IPS-18c (cell line): ENCODE data around the gene TCIRG1.

ENCODE experiments used
- H3K4me3 ChIP-seq: 2 replicates; pipeline ENCODE4 v1.7.0; 2013; ENCODE audit warnings: low read depth, mild to moderate bottlenecking, low read length, moderate library complexity; ENCODE audit not compliant: insufficient read depth
- H3K9me3 ChIP-seq: one replicate; pipeline ENCODE4 v1.6.1; 2013; ENCODE audit warnings: mild to moderate bottlenecking, low read length, moderate library complexity; ENCODE audit not compliant: control insufficient read depth, insufficient read depth

TCIRG1 gene

GRCh38 chr11:68027667-68028066 lies 11.2 kb upstream of the TCIRG1 start:
- H3K9me3 ChIP-seq = no peaks in the 10 kb centered on the region
- no peak overlapping the region for H3K4me3 ChIP-seq

- no peaks in the 10 kb centered on the region for H3K9me3 ChIP-seq
- no peak overlapping the region for H3K4me3 ChIP-seq
Measured at GRCh38 chr11:68028802-68029545, 9.9 kb upstream of the TCIRG1 start.

- Histone ChIP-seq H3K9me3 (no peaks in the 10 kb centered on the region), H3K4me3 (peak within 1 kb of the TSS; percentile 94)
Measured at GRCh38 chr11:68030318-68031143, 8.3 kb upstream of the TCIRG1 start, which contains the start of gene NDUFS8. NDUFS8 (plus strand) TSS chr11:68030681; CDS start chr11:68032152, 1,471 bp downstream.

GRCh38 chr11:68031144-68031464 lies 7.7 kb upstream of the TCIRG1 start:
- peak overlapping the region; percentile 84 for H3K4me3 ChIP-seq

GRCh38 chr11:68032003-68032402 lies 6.8 kb upstream of the TCIRG1 start:
- no peak overlapping the region for H3K4me3 ChIP-seq
- no peaks in the 10 kb centered on the region for H3K9me3 ChIP-seq

More at GRCh38 chr11:68031144-68031464, 7.7 kb upstream of the TCIRG1 start:
- H3K9me3 ChIP-seq = no peaks in the 10 kb centered on the region

GRCh38 chr11:68032997-68033707 lies 5.7 kb upstream of the TCIRG1 start:
- Histone ChIP-seq H3K9me3 (no peaks in the 10 kb centered on the region), H3K4me3 (no peak overlapping the region)

- Histone ChIP-seq H3K9me3 (no peaks in the 10 kb centered on the region), H3K4me3 (no peak overlapping the region)
Measured at GRCh38 chr11:68033708-68034045, 5.1 kb upstream of the TCIRG1 start.

GRCh38 chr11:68035266-68035876 lies 3.5 kb upstream of the TCIRG1 start:
- H3K9me3 ChIP-seq = no peaks in the 10 kb centered on the region
- no peak overlapping the region for H3K4me3 ChIP-seq

- Histone ChIP-seq H3K9me3 (no peaks in the 10 kb centered on the region), H3K4me3 (no peak overlapping the region)
Measured at GRCh38 chr11:68036141-68036716, 2.6 kb upstream of the TCIRG1 start.

- H3K9me3 ChIP-seq = no peaks in the 10 kb centered on the region
Measured at GRCh38 chr11:68036717-68037239, 2.0 kb upstream of the TCIRG1 start.

GRCh38 chr11:68037411-68038225 lies 1.2 kb upstream of the TCIRG1 start:
- H3K4me3 ChIP-seq = no peak overlapping the region
- no peaks in the 10 kb centered on the region for H3K9me3 ChIP-seq

More at GRCh38 chr11:68036717-68037239, 2.0 kb upstream of the TCIRG1 start:
- no peak overlapping the region for H3K4me3 ChIP-seq

GRCh38 chr11:68038226-68038717 lies 553 bp upstream of the TCIRG1 start:
- Histone ChIP-seq H3K4me3 (peak overlapping the region; percentile 55), H3K9me3 (no peaks in the 10 kb centered on the region)

- Histone ChIP-seq H3K4me3 (no peak overlapping the region), H3K9me3 (no peaks in the 10 kb centered on the region)
Measured at GRCh38 chr11:68039526-68040086, 781 bp downstream of the TCIRG1 start.

- H3K4me3 ChIP-seq = no peak overlapping the region
- H3K9me3 ChIP-seq = no peaks in the 10 kb centered on the region
Measured at GRCh38 chr11:68040101-68040956, 1.5 kb downstream of the TCIRG1 start.
